ENCODE measurements around the gene KCNJ18. TPM values are rescaled to one million over a fixed set of nuclear protein-coding genes. Genes with fewer than 3 reads are reported as not detected.
"Not testable (repeated sequence)": the region's sequence is repeated elsewhere in the genome, so short reads cannot be mapped to it uniquely, and the experiment has no call there.

The KCNJ18 gene
- total RNA-seq, 2 experiments from 2014 or later, result not detected

- BruUV-seq (replicated peaks); H3K9me3 ChIP-seq (ENCODE audit: low read length); H4K20me1 ChIP-seq (ENCODE audit: insufficient read depth, low read length); POLR2A ChIA-PET; H3K4me1 ChIP-seq (ENCODE audit: insufficient read depth, low read length, poor library complexity, severe bottlenecking); H3K79me2 ChIP-seq (ENCODE audit: insufficient read depth, low read depth, low read length); H3K27ac ChIP-seq (ENCODE audit: low read depth, low read length, poor library complexity, severe bottlenecking); H3K4me3 ChIP-seq (ENCODE audit: low read depth, low read length, poor library complexity, severe bottlenecking); H3K36me3 ChIP-seq (ENCODE audit: insufficient read depth, low read length); H3K9me2 ChIP-seq (ENCODE audit: insufficient read depth, low read length); DNase-seq (ENCODE audit: low spot score); CTCF ChIA-PET (ENCODE audit: unreplicated experiment); H2AFZ ChIP-seq (ENCODE audit: low read length); intact Hi-C loops (cut with micrococcal nuclease; ENCODE audit: unreplicated experiment); H3K4me2 ChIP-seq (ENCODE audit: low read length): not testable (repeated sequence)
Observed at GRCh38 chr17:21719511-21720226, 27.3 kb downstream of the KCNJ18 start.

- H3K79me2 ChIP-seq (ENCODE audit: insufficient read depth, low read depth, low read length); H3K4me2 ChIP-seq (ENCODE audit: low read length); intact Hi-C loops (cut with micrococcal nuclease; ENCODE audit: unreplicated experiment); POLR2A ChIA-PET; H3K4me1 ChIP-seq (ENCODE audit: insufficient read depth, low read length, poor library complexity, severe bottlenecking); H2AFZ ChIP-seq (ENCODE audit: low read length); DNase-seq (ENCODE audit: low spot score); BruUV-seq (replicated peaks); H3K27ac ChIP-seq (ENCODE audit: low read depth, low read length, poor library complexity, severe bottlenecking); H3K36me3 ChIP-seq (ENCODE audit: insufficient read depth, low read length); H3K9me3 ChIP-seq (ENCODE audit: low read length); CTCF ChIA-PET (ENCODE audit: unreplicated experiment); H4K20me1 ChIP-seq (ENCODE audit: insufficient read depth, low read length); H3K4me3 ChIP-seq (ENCODE audit: low read depth, low read length, poor library complexity, severe bottlenecking); H3K9me2 ChIP-seq (ENCODE audit: insufficient read depth, low read length): not testable (repeated sequence)
Observed at GRCh38 chr17:21720566-21720965, 28.2 kb downstream of the KCNJ18 start.

- DNase-seq (ENCODE audit: low spot score); H3K27ac ChIP-seq (ENCODE audit: low read depth, low read length, poor library complexity, severe bottlenecking); H3K36me3 ChIP-seq (ENCODE audit: insufficient read depth, low read length); BruUV-seq (replicated peaks); H3K4me1 ChIP-seq (ENCODE audit: insufficient read depth, low read length, poor library complexity, severe bottlenecking); H4K20me1 ChIP-seq (ENCODE audit: insufficient read depth, low read length); H3K79me2 ChIP-seq (ENCODE audit: insufficient read depth, low read depth, low read length); POLR2A ChIA-PET; H3K4me3 ChIP-seq (ENCODE audit: low read depth, low read length, poor library complexity, severe bottlenecking); H3K9me3 ChIP-seq (ENCODE audit: low read length); intact Hi-C loops (cut with micrococcal nuclease; ENCODE audit: unreplicated experiment); H3K9me2 ChIP-seq (ENCODE audit: insufficient read depth, low read length); H2AFZ ChIP-seq (ENCODE audit: low read length); CTCF ChIA-PET (ENCODE audit: unreplicated experiment); H3K4me2 ChIP-seq (ENCODE audit: low read length): not testable (repeated sequence)
Observed at GRCh38 chr17:21722268-21722667, 29.9 kb downstream of the KCNJ18 start.

- H4K20me1 ChIP-seq (ENCODE audit: insufficient read depth, low read length); H3K4me1 ChIP-seq (ENCODE audit: insufficient read depth, low read length, poor library complexity, severe bottlenecking); DNase-seq (ENCODE audit: low spot score); H3K27ac ChIP-seq (ENCODE audit: low read depth, low read length, poor library complexity, severe bottlenecking); H3K79me2 ChIP-seq (ENCODE audit: insufficient read depth, low read depth, low read length); intact Hi-C loops (cut with micrococcal nuclease; ENCODE audit: unreplicated experiment); H3K4me3 ChIP-seq (ENCODE audit: low read depth, low read length, poor library complexity, severe bottlenecking); H3K4me2 ChIP-seq (ENCODE audit: low read length); H3K36me3 ChIP-seq (ENCODE audit: insufficient read depth, low read length); POLR2A ChIA-PET; H3K9me3 ChIP-seq (ENCODE audit: low read length); H3K9me2 ChIP-seq (ENCODE audit: insufficient read depth, low read length); BruUV-seq (replicated peaks); CTCF ChIA-PET (ENCODE audit: unreplicated experiment); H2AFZ ChIP-seq (ENCODE audit: low read length): not testable (repeated sequence)
Observed at GRCh38 chr17:21724216-21725006, 32.1 kb downstream of the KCNJ18 start.

- H3K9me2 ChIP-seq (ENCODE audit: insufficient read depth, low read length); H3K4me3 ChIP-seq (ENCODE audit: low read depth, low read length, poor library complexity, severe bottlenecking); intact Hi-C loops (cut with micrococcal nuclease; ENCODE audit: unreplicated experiment); H3K36me3 ChIP-seq (ENCODE audit: insufficient read depth, low read length); BruUV-seq (replicated peaks); H4K20me1 ChIP-seq (ENCODE audit: insufficient read depth, low read length); H3K4me2 ChIP-seq (ENCODE audit: low read length); POLR2A ChIA-PET; H3K4me1 ChIP-seq (ENCODE audit: insufficient read depth, low read length, poor library complexity, severe bottlenecking); H2AFZ ChIP-seq (ENCODE audit: low read length); H3K27ac ChIP-seq (ENCODE audit: low read depth, low read length, poor library complexity, severe bottlenecking); DNase-seq (ENCODE audit: low spot score); H3K79me2 ChIP-seq (ENCODE audit: insufficient read depth, low read depth, low read length); CTCF ChIA-PET (ENCODE audit: unreplicated experiment); H3K9me3 ChIP-seq (ENCODE audit: low read length): not testable (repeated sequence)
Observed at GRCh38 chr17:21731076-21731475, 38.8 kb downstream of the KCNJ18 start.

GRCh38 chr17:21733931-21734330, 41.6 kb downstream of the KCNJ18 start:
- POLR2A ChIA-PET; DNase-seq (ENCODE audit: low spot score); H3K4me3 ChIP-seq (ENCODE audit: low read depth, low read length, poor library complexity, severe bottlenecking); H3K4me2 ChIP-seq (ENCODE audit: low read length); CTCF ChIA-PET (ENCODE audit: unreplicated experiment); H3K36me3 ChIP-seq (ENCODE audit: insufficient read depth, low read length); H3K9me3 ChIP-seq (ENCODE audit: low read length); intact Hi-C loops (cut with micrococcal nuclease; ENCODE audit: unreplicated experiment); H2AFZ ChIP-seq (ENCODE audit: low read length); H3K4me1 ChIP-seq (ENCODE audit: insufficient read depth, low read length, poor library complexity, severe bottlenecking); H3K79me2 ChIP-seq (ENCODE audit: insufficient read depth, low read depth, low read length); H3K27ac ChIP-seq (ENCODE audit: low read depth, low read length, poor library complexity, severe bottlenecking); BruUV-seq (replicated peaks); H4K20me1 ChIP-seq (ENCODE audit: insufficient read depth, low read length); H3K9me2 ChIP-seq (ENCODE audit: insufficient read depth, low read length): not testable (repeated sequence)

Data from OCI-LY7 (cell line).